SK-N-MC (cell line): ENCODE measurements around the gene PEAK1.

ENCODE experiments used
- EZH2 ChIP-seq: fragments of 200-600 bp; sonication (generic); IDR thresholded peaks from one replicate; pipeline ENCODE4 v1.6.1; 2017; ENCODE audit warnings: antibody characterized with exemption
- POLR2AphosphoS5 ChIP-seq: IDR thresholded peaks from 2 replicates; pipeline ENCODE4 v1.6.1; 2012; ENCODE audit warnings: mild to moderate bottlenecking, low read depth, low read length, borderline replicate concordance

DNA sequence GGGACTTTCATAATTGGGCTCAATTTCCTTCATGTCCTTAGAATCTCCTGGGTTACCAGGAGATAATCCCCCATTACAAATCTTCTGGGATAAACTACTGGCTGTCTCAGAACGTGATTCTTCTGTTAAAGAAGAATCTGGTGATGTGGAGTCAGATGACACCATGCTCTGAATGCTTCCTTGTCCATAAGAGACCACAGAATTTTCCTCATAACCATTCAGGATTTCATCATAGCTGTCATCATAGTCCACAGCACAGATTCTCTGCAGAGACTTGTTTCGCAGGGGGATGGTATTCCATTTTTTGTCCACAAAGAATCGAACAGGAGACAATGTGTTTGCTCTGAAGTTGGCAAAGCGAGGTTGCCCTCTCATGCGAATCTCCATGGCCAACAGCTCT, 239.1 kb downstream of the PEAK1 start:
- TF ChIP-seq EZH2 (no peak), POLR2AphosphoS5 (no peak)
